H4 (cell line): ENCODE measurements around the gene ZNF22. TPM values are rescaled to one million over a fixed set of nuclear protein-coding genes. Genes with fewer than 3 reads are reported as not detected.

Experiments
- DNase-seq: peaks from one replicate; pipeline ENCODE4 v3.0.0-alpha.2; 2015; ENCODE audit warnings: low spot score
- total RNA-seq: library from RNA; depleted of rRNA; stranded (reverse); fragments of >200 nt; shearing (Covaris generic); gene quantifications from 2 replicates; pipeline ENCODE4 v1.2.3, GENCODE V29; 2014; rRNA removed

The ZNF22 gene
- total RNA-seq, result 18.0 and 18.4 TPM in 2 replicates

GRCh38 chr10:45000752-45001380 lies at the start of gene ZNF22:
Gene ZNF22 (plus strand): TSS chr10:45000923. CDS start chr10:45003369, 2,446 bp downstream.
- DNase-seq, result no peak

- DNase-seq, result no peak
Observed at GRCh38 chr10:44951576-44952226, 49.0 kb upstream of the ZNF22 start.

DNA sequence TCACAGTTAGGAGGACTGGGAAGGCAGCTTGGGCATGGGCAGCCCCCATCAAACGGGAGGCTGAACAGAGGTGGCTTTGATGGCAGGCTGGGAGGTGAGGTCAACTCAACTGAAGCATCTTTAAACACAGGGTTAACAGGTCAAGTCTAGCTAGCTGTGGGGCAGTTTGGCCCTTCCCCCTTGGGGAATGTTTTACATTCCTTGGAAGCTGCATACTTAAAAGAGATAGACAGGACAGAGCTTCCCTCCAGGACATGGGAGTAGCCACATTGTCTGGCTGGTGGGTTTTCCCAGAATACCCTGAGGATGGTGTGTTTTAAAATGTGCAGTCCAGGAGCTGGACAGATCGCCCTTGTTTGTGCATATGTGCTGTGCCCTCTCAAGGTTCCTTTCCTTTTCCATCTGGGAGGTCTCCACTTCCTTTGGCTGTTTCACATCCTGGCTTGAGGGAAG lies 47.9 kb upstream of the ZNF22 start:
- DNase-seq, result no peak

GRCh38 chr10:44954042-44954441 lies 46.7 kb upstream of the ZNF22 start:
- no peak for DNase-seq

DNA sequence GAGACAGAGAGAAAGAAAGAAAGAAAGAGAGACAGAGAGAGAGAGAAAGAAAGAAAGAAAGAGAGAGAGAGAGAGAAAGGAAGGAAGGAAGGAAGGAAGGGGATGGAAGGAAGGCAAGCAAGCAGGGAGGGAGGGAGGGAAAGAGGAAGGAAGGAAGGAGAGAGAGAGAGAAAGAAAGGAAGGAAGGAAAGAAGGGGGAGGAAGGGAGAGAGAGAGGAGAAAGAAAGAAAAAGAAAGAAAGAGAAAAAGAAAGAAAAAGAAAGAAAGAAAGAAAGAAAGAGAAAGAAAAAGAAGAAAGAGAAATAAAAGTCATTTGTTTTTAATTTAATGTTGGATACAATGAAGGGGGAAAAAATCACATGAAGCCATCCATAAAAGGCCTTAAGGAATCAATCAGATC lies 45.8 kb upstream of the ZNF22 start:
- no peak for DNase-seq

DNA sequence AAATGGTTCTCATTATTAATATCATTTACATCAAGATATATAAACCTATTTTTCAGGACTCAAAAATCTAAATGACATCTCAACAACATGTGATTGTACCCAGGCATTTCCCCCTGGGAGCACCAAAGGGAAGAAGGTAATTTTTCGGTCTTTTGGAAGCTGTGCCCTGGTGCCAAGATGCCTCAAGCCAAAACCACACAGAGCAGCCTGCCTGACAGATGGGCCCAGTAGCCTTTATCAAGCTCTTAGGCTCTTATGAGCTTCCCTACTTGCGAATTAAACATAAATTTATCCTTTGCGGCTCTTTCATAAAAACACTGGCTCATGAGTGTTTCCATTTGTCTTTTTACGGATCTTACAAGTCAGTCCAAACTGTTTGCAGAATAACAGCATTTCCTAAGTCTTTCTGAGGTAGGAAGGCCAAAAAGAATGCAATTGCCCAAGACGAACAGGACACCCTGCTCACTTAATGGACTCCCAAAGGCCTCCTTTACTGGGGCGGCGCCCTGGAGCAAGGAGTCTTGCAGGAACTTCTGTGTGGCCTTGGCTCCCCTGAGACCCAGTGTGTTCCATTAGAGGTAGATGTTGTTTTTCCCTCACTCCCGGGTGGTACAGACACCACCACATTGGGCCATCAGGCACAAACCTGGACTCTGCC lies 45.2 kb upstream of the ZNF22 start:
- no peak for DNase-seq

DNA sequence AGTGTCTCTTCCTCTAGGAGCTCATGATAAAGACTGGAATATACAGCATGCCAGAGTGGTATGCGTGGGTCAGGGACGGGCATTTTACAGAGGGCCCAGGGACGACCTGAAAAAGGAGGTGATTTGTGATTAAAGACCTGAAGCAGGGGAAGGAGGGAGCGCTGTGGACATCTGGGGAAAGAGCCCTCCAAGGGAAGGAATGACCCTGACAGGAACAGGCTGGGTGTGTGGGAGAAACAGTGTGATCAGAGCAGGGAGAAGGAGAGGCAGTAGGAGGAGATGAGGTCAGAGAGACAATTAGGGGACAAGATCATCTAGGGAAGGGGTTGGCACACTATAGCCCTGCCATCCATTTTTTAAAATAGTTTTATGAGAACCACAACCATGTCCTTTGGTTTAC lies 44.5 kb upstream of the ZNF22 start:
- DNase-seq, result no peak

GRCh38 chr10:44956717-44957706 lies 43.7 kb upstream of the ZNF22 start:
- DNase-seq, result no peak

GRCh38 chr10:44958196-44958897 lies 42.4 kb upstream of the ZNF22 start:
- DNase-seq, result no peak

- DNase-seq, result no peak
Observed at GRCh38 chr10:44958898-44959246, 41.9 kb upstream of the ZNF22 start.

GRCh38 chr10:44959247-44960087 lies 41.3 kb upstream of the ZNF22 start, which contains the start of gene RASSF4:
Gene RASSF4 (plus strand): TSS chr10:44959802. CDS start chr10:44970203, 10,401 bp downstream.
- DNase-seq, result peak; percentile 74

DNA sequence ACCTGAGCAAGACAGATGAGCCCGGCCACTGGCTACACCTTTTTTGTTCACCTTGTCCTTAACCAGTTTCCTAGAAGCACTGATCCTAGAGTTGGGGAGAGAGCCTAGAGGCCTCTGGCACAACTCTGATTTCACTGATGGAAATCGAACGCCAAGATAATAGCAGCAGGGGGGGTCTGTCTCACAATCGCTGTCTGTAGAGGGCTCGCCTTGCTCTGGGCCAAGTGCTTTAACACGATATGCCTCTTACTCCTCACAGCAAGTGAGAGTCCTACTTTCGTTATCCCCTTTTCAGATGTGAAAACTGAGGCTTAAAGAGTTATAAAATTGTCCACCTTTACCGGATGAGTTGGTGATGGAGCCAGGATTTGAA lies 40.6 kb upstream of the ZNF22 start:
- DNase-seq, result no peak

- no peak for DNase-seq
Observed at GRCh38 chr10:44960482-44961229, 40.1 kb upstream of the ZNF22 start.

- DNase-seq, result no peak
Observed at GRCh38 chr10:44961230-44961571, 39.5 kb upstream of the ZNF22 start.

DNA sequence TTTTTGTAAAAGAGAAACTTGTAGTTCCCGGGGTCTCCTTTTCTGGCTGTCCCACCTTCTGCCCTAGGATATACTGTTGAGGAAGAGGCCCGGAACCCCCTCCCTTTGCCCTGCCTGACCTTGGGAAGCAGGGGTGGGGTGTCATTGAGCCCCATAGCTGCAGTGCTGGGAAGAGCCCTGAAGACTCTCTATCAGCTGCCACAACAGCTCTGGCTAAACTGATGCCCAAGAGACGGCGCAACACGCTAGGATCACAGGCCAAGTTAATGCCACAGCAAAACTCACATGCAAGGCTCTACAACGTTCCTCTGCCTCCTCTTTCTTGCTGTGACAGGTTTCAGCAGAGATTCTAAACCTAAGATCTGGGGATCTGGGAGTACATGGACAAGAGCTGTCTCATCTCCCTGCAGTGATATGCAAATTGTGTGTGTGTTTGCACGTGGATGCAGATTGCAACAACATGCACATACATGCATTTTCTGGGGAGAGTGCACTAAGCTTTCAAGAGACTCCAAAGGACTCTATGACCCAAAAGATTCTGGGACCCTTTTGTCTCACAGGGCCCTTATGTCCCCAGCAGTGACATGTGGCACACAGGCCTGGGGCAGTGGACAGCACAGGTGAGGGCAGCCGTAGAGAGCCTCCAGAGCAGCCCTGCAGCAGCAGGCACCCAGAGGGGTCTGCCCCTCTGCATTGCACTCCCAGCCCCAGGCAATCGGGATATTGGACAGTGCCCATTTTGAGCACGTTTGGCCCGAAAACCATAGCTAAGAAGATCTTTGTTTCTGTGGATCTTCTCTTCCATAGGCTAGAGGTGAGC lies 38.6 kb upstream of the ZNF22 start:
- no peak for DNase-seq

DNA sequence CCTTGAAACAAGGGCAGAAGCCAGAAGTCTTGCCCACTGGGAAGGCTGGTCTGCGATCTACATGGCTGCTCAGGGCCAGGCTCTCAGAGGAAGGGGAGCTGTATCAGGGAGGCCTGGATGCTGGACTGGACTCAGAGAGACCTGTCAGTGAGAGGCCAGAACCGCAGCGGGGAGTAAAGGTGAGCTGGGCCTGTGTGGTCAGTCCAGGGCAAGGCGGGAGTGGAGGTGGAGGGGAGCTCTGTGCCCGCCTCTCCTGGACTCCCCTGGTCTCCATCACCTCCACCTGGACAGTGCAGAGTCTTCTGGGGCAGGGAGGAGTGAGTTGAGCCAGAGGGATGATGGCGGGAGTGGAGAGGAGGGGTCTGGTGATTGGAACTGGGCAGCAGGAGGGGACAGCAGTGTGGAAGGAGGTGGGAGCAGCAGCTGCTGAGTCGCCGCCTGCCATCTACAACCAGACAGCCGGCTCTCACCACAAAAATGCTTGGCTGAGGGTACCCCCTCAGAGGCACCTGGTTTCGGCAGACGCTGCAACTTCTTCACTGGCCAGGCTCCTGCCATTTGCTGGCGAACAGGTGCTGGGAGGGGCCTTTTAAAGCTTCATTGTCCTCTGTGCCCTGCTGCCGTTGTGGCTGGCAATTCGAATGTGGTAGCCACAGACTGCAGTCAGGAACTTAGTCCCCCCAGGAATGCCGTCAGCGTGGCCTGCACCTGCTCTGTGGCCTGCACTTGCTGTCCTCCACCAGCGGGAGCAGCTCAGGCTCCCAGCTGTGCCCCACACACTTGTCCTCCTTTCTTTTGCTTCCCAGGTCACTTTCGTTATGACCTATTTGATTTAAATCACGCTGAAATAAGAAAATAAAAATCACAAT lies 37.6 kb upstream of the ZNF22 start:
- DNase-seq, result no peak

DNA sequence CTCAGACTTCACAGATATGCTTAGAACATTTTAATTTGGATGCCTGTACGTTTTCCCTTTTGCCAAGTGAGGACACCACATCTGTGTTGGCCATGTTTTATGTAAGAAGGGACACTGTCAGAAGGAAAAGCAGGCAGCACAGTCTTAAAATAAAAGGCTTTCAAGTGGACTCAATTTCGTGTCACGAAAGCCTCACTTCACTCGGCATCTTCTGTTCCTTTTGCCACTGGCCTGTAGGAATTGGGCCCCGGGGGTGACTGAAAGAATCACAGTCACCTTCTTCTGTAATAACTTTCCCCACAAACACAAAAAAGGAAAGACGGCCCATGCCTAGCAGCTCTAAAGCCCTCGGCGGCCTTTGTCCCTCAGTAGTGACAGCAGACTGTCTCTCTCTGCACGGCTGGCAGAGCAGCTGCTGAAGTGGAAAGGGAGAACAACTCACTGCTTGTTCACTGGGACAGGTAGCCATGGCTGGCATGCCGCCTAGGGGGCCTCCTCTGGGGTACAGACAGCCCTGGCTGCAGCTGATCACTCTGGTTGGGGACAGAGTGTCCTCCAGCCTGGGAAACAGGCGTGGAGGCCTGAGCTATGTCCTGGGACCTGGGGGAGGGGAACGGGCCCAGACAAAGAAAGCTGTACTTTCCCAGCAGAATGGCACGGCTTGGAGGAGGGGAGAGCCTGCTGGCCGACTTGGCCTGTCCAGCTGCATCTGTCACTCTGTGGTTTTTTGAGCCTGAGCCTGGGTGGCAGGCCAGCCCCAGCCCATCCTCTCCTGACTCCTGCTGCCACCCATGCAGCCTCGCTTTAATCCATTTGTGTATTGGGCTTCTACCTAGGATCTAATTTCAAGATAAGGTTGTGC lies 36.7 kb upstream of the ZNF22 start:
- peak; percentile 73 for DNase-seq
